ENCODE data around the gene NOXA1.

Gene NOXA1

DNA sequence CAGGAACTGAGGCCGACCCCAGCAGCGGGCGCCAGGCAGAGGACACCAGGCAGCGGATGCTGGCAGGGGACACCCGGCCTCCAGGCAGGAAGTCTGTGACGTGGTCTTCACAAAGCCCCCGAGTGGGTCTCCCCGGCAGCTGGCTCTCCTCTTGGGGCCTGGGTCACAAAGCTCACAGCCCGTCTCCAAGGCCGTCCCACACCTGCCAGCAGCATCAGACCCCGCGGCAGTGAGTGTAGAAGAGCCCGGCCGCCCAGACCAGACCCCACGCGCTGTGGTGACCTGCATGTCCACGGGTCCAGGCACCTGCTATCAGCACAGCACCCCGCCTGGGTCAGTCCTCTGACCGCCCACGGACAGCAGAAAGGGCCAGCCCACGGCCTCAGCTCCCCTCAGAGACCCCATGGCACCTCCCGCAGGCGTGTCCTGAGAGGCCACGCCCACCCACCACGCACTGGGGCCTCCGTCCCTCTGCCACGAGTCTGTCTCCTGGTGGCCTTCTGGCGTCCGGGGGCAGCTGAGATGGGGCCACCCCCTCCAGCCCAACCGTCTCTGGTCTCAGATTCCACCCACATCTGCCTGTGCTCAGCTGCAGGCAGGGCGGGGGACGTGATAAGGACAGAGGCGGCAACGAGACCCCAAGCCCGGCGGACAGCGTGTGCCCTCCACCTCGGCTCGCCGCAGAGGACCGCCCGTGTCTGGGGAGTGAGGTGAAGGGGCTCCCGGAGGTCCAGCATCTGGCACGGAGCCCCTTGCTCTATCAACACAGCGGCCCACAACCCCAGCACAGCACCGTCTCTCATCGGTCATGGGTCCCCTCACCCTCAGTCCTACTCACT, 34.4 kb upstream of the NOXA1 start:
- DNase-seq: no peak

GRCh38 chr9:137389428-137389746, 33.8 kb upstream of the NOXA1 start:
- no peak for DNase-seq

GRCh38 chr9:137390553-137391410, 32.4 kb upstream of the NOXA1 start:
- DNase-seq: no peak

- no peak for DNase-seq
Observed at GRCh38 chr9:137391411-137391754, 31.8 kb upstream of the NOXA1 start.

- DNase-seq: no peak
Observed at GRCh38 chr9:137392232-137393007, 30.8 kb upstream of the NOXA1 start.

DNA sequence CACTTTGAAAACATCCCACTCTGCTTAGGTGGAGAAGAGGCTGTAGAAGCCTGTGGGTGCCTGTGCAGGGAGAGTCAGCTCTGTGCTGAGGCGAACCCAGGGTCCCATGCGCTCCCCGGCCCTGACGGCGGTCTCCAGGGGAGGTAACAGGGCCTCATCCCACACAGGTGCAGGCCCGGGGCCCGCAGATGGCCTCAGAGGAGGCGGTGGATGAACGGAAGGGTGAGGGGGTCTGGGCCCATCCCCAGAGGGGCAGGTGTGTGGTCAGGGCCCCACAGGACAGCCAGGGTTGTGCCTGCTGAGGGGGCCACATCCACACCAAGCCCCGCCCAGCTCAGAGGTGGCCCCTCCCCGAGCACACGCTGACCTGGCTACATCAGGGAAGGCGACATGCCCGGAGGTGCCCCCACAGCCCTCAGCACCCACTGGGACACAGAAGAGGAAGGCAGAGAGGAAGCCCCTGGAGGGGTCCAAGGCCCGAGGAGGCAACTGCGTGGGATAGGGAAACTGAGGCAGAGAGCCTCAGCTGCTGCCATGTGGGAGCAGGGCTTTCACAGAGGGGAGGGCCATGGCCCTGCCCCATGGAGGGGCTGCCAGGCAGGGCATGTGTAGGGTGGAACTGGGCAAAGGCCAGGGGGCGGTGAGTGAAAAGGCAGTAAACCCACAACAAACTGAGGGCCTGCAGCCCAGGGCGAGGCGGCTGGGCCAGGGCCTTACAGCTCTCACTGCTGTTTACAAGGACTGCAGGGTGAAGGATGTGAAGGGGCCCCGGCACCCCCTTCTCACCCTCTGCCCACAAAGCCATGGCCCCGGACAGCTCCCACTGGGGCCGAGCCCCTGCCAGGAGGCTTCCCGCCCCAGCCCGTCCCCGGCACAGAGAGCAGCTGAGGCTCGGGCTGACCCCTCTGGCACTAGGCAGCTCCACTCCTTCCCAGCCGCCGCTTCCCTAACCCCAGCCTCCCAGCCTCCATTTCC, 29.7 kb upstream of the NOXA1 start:
- DNase-seq: no peak

DNA sequence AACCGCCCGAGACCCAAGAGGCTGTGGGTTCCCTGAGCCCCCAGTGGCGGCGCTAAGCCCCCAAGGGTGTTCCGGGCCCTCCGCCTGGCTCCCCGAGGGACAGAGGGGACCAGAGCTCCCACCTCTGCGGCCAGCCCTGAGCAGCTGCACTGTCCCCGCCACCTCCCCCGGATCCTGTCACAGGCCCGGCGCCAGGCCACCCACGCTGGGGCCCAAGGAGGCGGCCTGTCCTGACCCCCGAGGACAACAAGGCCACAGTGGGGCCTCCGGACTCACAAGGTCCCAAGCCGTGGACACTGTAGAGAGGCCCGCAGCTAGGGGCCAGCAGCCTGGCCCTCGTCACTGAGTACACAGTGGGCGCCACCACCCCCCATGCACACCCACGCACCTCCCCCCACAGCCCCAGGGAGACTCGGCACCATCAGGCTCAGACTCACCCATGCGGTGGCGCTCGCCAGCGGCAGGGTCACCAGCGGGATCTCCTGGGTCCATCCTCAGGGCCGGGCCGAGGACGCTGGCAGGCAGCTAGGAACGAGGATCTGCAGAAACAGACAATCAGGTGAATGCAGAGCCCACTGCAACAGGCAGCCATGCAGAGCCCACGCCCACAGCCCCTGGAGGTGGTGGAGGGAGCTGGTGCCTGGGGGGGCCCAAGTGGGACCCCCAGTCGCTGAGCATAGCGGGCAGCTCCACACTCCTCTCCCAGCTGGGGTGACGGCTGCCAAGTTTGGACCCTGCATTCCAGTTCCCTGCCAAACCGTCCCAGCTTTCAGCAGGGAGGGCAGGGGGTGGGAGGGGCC, 28.1 kb upstream of the NOXA1 start:
- DNase-seq: no peak

GRCh38 chr9:137395666-137396010, 27.6 kb upstream of the NOXA1 start:
- no peak for DNase-seq

- no peak for DNase-seq
Observed at GRCh38 chr9:137396227-137396626, 27.0 kb upstream of the NOXA1 start.

DNA sequence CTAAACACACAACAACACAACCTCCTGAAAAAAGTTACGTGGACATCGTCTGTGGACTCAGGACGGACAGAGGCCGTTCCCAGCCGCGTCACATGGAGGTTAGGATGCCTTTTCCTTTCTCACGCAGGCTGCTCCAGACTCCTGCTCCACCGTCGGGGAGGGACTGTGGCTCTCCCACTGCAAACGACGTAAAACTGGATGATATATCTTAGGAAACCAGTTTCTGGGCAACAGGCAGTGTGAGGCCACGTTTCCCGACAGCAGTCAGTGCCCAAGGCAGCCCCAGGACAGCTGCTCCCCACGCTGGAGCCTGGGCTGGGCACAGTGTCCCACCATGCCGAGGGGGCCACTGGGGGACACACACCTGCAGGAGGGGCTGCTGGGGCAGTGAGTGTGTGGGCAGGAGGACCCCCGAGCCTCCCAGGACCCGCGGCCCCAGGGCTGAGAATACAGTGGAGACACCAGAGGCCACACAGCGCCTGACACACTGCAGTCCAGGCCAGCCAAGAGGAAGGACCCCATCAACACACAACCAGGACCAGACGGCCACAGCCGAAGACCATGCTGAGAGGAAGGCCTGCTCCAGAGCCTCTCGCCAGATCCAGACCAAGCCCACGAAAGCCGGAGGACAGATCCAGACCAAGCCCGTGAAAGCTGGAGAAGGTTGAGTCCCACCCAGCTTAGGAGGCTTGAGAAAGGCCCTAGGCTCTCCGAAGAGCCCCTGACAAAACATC, 26.4 kb upstream of the NOXA1 start:
- no peak for DNase-seq

DNA sequence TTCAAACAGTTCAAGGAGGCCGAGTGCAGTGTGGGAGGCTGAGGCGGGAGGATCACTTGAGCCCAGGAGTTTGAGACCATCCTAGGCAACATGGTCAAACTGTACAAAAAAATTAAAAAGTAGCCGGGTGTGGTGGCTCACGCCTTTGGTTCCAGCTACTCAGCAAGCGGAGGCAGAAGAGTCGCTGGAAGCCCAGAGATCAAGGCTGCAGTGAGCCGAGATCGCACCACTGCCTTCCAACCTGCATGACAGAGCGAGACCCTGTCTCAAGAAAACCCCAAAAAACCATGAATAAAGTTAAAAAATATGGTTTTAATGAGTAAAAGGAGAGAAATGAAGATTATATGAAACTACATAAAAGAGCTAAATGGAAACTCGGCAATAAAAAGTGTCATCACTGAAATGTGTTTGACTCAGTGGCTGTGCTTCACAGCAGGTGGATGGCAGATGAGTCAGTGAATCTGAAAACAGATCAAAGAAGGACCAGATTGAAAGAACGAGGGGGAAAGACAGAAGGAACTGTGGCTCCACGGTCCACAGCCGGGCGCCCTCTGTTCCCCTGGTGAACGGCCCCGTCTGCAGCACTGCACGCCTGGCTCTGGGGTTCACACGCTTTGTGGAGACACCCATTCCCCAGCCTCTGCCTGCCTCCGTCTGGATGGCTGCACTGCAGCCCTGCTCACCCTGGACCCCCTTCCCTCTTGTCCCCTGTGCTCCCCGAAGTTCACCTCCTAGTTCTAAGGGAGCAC, 25.3 kb upstream of the NOXA1 start:
- DNase-seq: no peak

DNA sequence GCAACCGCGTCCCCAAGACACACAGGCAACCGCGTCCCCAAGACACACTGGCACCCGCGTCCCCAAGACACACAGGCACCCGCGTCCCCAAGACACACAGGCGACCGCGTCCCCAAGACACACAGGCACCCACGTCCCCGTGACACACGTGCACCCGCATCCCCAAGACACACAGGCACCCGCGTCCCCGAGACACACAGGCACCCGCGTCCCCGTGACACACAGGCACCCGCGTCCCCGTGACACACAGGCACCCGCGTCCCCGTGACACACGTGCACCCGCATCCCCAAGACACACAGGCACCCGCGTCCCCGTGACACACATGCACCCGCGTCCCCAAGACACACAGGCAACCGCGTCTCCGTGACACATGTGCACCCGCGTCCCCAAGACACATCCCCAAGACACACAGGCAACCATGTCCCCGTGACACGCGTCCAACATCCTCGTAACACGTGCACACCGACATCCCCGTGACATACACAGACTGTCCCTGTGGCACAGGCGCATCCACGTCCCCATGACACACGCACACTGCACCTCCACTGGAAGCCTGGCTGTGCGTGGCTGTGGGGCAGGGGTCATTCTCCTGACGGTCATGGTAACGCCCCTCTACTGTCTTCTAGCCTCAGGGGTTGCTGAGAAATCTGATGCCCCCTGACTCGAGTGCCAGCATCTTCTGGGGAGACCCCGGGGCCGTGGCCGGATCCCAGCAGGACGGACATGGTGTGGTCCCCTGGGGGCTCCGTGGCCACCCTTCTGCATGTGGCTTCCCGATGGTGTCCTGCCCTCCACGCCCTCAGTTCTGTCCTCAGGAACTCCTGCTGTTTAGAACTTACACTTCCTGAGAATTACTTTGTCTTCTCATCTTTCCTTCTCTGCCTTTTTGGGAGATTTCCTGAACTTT, 24.4 kb upstream of the NOXA1 start:
- DNase-seq: no peak

DNA sequence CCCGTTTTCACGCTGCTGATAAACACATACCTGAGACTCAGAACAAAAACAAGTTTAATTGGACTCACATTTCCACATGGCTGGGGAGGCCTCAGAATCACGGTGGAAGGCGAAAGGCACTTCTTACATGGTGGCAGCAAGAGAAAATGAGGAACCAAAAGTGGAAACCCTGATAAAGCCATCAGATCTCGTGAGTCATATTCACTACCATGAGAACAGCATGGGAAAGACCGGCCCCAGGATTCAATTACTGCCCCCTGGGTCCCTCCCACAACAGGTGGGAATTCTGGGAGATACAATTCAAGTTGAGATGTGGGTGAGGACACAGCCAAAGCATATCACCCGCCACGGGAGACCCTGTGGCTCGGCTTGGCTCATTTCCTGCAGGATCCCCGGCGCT, 20.4 kb upstream of the NOXA1 start:
- DNase-seq: no peak

GRCh38 chr9:137403269-137403668, 19.9 kb upstream of the NOXA1 start:
- DNase-seq: no peak

- DNase-seq: no peak
Observed at GRCh38 chr9:137404961-137405567, 18.1 kb upstream of the NOXA1 start.

GRCh38 chr9:137405677-137406081, 17.5 kb upstream of the NOXA1 start:
- DNase-seq: no peak

DNA sequence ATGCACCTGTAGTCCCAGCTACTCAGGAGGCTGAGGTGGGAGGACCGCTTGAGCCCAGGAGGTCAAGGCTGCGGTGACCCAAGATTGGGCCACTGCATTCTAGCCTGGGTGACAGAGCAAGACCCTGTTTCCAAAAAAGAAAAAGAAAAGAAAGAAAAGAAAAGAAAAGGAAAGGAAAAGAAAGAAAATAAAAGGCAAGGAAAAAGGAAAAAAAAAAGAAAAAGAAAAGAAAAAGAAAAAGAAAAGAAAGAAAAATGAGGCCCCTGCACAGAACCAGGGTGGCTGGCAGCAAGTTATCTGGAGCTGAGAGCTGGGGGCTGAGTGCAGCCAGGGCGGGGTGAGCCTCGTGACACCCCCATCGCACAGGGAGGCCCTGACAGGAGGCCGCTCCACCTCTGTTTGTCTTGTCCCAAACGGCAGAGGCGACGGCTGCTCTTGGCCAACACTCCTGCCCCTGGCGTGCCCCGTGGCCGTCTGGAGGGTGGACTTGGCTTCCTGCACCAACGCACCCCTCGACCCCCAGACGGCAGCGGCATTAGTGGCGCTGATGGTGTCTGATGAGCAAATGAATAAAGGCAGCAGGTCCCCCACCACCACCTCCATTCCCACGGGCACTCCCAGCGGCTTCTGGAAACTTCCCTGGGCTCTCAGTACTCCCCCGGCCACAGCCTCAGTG, 17.0 kb upstream of the NOXA1 start:
- DNase-seq: no peak
